TTC549 (cell line): Measurements from ENCODE around the gene SH3BP1.
"Not testable (repeated sequence)": the region's sequence is repeated elsewhere in the genome, so short reads cannot be mapped to it uniquely, and the experiment has no call there.

Experiments
- FAIRE-seq: peaks from 2 replicates; lab custom pipeline; 2012; peaks lifted over from hg19 to GRCh38; lab: Jason Lieb, UNC

Gene SH3BP1

DNA sequence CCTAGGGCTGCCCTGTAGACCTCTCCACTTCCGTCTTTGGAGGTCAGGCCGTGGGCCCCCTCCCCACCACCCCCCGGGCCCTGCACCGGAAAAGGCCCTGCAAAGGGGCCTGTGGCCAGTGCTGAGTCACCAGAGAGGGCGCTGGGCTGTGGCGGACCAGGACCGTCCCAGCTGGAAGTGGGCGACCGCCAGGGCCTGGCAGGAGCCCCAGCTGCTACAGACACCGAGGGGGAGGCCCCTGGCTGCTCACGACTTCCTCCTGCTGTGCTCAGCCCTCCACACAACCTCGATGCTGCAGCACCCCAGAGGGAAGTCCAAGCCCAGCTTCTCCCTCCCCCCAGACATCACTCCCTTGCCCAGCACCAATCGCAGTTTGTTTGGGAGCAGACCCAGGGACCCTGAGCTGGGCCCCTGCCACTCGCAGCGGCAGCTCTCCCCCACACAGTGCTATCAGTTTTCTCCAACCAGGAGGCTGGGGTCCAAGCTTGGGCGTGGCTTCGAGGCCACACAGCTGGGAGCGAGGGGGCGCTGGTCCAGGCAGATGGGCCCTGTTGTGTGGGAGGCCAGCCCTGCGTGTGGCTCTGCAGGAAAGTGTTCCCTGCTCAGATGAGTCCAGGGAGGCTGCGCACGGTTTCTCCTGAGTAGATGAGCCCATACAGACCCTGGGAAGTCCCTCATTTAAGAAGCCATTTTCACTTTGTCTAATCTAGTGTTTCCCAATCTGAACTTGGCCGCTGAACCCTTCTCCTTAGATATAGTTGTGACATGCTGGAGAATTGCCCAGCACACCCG lies 5.6 kb upstream of the SH3BP1 start:
- no peak for FAIRE-seq

DNA sequence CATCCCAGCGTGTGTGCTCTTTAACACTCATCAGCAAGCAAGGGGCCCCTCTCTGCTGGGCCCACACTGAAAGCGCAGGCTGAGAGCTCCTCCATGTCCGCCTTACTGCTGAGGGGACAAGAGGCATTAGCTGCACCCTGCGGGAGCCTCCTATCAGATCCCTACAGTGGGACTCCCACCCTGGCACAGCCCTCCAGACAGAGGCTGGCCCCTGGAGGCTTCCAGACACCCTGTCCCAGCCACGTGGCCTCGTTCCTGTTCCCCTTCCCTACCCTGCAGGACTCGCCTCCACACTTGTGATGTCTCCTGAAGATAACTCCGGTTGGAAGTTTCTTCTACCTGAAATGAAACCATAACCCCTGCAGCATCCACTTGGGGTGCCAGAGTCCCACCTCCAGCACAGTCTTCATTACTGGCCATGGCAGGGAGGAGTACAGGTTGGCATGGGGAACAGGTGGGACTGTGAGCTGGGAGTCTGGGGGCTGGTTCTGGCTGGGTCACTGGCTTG lies 5.0 kb upstream of the SH3BP1 start:
- no peak for FAIRE-seq

DNA sequence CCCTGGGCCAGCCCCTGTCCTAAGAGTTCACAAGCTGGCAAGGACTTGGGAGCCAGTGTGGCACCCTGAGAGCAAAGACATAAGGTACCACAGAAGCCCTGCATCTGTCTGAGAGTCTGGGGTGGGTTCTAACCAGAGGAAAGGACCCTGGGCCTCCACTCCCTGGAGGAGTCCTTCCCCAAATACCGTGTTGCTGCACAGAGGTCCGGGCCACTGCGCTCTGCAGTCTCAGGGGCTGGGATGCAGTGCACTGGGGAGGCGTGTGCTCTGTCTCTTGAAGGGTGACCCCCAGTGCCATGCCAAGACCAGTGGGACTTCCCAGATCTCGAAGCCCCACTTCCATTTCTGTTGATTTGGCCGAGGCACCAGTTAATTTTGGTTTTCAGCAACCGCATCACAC lies 4.3 kb upstream of the SH3BP1 start:
- no peak for FAIRE-seq

DNA sequence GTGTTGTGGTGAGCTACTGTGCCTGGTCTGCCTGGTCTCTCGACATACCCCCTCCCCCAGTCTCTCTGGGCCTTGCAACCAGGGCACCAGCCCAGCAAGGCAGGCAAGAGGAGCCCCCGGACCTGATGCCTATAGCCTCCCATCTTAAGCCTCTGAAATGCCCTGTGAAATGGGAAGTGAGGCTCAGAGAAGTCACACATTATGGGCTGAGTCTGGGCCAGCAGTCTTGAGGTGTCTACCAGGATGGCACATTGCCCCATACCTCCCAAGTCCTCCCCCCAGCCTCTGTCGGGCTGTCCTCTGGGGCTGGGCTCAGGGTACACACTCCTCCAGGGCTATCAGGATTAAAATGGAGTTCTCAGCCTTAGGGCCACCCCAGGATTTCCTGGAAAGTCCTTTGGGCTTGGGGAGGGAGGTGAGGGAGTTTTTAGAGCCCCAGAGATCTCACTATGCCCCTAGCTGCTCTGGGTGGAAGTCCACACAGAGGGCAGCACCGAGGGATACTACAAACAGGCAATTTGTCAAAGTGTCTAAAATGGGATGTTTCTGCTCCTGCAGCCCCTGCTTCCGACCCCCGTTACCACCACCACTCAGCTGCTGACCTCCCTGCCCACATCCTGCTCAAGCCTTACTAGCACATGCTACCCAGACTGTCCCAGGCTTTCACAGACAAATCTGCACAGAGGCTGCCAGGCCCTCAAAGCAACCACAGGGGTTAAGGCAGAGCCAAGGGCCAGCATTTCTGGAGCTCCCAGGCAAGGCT lies 3.1 kb upstream of the SH3BP1 start:
- no peak for FAIRE-seq

DNA sequence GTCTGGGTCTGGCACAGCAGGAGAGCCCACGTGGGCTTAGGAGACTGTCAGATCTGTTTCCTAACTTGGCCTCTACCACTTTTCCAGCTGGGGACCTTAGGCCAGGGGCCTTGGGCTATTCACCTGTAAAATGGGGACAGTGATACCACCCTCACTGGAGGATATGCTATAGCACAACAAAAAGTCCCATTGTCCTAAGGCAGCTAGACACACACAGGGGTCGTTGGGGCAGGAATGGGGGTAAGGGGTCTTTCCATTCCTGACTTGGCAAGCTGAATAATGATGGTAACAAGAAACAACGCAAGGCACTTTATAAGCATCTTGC lies 2.6 kb upstream of the SH3BP1 start:
- no peak for FAIRE-seq

DNA sequence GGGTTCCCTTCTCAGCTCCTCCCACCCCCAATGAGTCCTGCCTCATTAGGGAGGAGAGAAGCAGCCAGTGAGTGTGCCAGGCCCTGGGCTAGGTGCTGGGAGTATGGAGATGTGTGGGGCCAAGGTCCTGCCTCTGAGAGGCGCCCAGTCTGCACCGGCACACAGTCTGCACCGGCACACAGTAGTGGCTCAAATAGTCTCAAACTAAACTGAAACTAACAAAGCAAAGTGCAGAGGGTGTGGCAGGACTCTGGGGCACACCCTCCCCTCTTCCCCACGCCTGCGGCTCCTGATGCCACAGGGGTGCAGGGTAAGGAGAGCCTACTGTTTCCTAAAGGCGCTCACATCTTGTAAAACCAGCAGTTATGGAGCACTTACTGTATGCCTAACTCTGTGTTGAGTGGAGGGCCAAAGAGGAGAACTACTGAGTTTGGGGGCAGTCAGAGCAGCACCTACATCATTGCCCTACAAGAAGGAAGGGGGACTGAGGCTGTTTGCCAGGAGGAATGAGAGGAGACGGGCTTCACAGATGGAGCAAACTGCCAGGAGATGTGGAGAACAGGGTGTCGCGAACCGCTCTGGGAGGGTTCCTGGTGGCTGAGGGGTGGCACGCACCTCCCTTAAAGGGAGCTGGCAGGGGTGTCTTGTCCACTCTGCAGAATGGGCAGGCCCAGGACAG lies 939 bp upstream of the SH3BP1 start:
- no peak for FAIRE-seq

DNA sequence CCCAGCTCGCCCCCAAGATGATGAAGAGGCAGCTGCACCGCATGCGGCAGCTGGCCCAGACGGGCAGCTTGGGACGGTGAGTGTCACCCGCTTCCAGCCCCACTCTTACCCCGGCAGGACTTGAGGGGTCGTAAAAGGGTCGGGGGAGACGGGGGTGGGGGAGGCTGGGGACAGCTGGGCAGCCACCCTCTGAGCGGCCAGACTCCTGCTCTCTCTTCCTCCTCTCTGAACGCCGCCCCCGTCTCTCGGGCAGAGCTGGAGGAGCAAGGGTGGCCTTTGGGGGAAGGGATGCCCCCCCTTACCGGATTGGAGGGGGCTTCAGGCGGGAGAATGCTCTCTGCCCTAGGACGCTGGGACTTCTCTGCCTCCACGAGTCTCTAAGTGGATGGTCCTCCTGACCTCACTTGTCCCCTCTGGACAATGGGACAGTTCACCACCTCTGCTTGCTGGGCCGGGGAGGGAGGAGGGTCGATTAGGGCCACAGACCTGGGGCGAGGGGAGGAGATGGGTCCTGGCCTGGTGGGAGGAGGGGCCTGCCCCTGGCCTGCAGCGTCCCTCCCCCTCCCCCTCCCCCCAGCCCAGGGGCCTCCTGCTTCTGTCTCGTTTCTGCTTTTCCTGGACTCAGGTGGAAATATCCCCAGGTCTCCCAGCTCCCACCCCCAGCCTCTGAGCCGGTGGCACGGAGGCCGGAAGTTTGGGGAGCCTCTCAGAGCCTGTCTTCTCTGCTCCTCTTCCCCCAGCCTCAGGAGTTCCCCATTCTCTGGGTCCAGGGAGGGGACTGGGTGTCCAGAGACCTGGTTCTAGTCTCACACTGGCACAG lies 512 bp downstream of the SH3BP1 start:
- FAIRE-seq, result no peak

DNA sequence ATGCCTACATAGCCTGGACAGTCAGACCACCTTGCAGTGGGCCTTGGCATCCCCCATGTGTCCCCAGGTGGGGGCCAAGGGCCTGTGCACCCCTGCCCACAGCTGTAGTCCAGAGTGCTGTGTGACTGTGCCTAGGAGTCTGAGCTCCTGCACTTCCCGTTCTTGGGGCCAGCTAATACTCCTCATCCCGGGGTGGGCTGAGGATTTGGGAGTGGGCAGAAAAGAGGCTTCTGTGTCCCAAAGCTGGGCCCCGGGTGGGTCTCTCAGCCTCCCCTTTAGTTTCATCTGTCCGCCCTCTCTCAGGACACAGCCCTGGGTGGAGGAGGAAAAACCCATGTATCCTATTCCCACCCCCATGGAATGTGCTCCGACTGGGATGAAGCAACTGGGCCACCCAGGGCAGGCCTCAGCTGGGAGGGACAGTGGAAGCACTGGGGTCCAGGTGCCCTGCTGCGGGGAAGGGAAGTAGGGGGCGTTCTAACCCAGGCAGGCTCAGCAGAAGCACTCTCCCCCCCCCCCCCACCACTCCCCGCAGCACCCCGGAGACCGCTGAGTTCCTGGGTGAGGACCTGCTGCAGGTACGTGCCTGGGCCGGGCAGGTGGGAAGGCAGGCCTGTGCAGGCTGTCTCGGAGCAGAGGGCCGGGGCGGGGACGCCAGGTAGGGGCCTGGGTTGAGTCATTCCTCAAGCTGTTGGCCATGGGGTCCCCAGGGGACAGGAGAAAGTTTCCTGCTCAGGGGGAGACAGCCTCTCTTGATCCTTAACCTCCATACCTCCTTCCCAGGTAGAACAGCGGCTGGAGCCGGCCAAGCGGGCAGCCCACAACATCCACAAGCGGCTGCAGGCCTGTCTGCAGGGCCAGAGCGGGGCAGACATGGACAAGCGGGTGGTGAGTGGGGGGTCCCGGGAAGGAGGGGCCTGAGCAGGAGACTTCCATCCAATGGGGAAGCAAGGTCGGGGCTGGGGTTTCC lies 1.4 kb downstream of the SH3BP1 start:
- no peak for FAIRE-seq

DNA sequence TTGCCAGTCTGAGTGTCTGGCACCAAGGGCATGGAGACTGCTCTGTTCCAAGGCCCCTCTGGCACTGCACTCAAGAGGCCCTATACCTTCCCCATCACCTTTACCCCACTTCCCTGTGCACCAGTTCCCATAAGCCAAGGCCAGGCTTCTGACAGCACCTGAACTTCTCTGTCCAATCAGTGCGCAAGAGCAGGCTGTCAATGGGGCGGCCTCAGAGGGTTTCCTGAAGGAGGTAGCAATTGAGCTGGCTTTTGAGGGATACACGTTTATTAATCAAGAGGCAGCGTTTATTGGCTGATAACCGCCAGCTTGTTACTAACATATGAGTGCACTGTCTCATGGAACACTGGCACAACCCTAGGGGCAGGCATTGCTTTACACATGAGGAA lies 2.1 kb downstream of the SH3BP1 start:
- FAIRE-seq, result no peak

DNA sequence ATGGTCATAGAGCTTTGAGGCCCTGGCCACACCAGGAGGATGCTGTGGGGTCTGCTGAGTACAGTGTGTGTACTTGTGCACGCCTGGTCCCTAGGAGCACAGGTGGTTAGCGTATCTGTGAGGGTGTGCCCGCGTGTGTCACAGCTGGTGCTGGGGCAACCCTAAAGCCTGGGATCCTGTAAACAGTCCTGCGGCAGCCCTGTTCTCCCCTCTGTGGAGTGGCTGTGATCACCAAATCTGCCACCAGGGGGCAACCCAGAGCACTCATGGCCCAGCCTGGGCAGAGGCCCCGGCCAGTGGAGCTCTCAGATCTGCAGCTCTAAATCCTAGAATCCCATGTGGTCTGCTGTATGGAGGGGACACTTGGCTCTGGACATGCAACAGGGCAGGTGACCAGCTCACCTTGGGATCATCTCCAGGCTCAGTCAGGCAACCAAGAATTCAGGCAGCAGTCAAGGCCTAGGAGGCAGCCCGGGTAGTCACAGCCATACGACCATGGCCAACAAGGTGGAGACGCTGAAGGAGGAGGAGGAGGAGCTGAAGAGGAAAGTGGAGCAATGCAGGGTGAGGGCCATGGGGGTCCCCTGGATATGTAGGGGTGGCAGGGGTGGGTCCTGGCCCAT lies 3.9 kb downstream of the SH3BP1 start:
- peak; percentile 19 for FAIRE-seq

DNA sequence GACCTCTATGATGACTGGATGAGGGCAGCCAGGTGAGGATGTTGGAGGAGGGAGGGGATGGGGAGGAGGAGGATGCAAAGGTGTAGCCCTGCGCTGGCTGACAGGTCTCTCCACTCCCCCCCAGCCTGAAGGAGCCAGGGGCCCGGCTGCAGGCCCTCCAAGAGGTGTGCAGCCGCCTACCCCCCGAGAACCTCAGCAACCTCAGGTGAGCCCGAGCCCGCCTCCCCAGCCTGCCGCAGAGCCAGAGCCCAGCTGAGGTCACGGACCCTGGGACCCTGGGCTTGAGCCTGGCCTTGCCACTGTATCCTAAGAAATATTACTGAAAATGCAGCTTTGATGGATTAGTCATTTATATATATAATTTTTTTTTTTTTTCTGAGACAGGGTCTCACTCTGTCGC lies 7.8 kb downstream of the SH3BP1 start:
- FAIRE-seq, result no peak

DNA sequence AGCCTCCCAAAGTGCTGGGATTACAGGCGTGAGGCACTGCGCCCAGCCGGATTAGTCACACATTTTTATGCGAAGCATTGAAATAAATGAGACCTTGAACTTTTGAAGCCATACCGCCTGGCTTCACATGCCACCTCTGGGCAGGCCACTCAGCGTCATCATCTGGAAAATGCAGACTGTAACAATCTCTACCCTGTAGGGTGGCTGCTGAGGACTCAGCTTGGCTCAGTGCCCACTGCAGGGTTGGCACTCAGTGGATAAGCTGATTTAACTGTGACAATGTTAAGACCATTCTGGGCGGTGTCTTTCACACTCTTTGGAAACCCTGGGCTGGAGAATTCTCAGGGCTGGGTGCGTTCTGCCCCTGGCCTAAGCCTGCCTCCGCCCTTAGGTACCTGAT lies 8.5 kb downstream of the SH3BP1 start:
- FAIRE-seq, result no peak

DNA sequence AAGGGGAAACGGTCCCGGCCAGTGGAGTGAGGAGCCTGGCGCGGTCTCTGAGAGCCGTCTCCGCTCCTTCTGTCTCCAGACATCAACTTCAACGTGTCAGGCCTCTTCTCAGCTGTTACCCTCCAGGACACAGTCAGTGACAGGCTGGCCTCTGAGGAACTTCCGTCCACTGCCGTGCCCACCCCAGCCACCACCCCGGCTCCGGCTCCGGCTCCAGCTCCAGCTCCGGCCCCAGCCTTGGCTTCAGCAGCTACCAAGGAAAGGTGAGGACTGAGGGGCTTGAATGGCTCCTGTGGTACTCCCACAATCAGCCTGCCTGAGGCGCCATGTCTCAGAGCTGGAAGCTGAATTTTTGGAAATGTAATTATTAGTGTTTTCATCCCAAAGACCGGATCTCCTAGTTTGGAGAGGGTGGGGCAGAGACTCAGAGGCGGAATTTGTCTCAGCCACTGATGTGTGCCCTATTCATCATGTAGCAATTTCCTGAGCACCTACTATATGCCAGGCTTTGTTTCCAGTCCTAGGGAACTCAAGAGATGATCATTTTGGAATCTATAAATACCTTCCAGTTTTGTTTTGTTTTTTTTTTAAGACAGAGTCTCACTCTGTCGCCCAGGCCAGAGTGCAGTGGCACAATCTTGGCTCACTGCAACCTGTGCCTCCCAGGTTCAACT lies 11.1 kb downstream of the SH3BP1 start:
- no peak for FAIRE-seq

DNA sequence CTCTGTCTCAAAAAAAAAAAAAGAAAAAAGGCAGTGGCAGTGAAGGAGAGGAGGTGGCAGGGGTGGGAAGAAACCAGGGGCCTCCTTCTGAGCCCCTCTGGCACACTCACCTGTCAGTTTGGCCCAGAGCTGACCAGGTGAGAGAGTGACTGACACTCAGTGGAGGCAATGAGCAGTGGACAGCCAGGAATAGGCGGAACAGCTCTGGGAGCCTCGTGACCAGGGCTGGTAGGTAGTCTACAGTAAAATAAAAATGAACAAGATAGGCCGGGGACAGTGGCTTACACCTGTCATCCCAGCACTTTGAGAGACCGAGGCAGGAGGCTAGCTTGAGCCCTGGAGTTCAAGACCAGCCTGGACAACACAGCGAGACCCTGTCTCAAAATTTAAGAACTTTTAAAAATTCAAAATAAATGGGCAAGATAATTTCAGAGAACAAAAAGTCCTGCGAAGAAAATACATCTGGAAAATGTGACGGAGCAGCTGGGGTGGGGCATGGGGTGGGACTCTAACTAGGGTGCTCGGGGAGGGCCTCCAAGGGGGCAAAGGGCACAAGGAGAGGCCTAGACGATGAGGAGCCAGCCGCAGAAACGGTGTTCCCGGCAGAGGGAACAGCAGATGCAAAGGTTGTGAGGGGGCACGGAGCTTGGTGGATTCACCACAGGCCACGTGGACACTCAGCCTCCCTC lies 15.2 kb downstream of the SH3BP1 start:
- FAIRE-seq, result no peak

DNA sequence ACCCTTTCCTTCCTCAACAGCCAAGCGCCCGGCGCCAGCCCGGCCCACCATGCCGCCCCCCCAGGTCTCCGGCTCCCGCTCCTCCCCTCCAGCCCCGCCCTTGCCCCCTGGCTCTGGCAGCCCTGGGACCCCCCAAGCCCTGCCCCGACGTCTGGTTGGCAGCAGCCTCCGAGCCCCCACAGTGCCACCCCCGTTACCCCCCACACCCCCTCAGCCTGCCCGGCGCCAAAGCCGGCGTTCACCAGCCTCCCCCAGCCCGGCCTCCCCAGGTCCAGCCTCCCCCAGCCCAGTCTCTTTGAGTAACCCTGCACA lies 15.7 kb downstream of the SH3BP1 start:
- no peak for FAIRE-seq

DNA sequence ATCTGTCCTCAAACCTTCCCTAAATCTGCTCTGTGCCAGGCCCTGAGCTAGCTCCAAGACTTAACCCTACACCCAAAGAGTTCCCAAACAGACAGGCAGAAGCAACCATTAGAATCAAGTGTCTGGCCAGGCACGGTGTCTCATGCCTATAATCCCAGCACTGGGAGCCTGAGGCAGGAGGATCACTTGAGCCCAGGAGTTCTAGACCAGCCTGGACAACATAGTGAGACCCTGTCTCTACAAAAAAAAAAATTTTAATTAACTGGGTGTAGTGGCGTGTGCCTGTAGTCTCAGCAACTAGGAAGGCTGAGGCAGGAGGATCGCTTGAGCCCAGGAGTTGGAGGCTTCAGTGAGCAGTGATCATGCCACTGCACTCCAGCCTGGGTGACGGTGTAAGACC lies 17.1 kb downstream of the SH3BP1 start:
- FAIRE-seq, result not testable (repeated sequence)

DNA sequence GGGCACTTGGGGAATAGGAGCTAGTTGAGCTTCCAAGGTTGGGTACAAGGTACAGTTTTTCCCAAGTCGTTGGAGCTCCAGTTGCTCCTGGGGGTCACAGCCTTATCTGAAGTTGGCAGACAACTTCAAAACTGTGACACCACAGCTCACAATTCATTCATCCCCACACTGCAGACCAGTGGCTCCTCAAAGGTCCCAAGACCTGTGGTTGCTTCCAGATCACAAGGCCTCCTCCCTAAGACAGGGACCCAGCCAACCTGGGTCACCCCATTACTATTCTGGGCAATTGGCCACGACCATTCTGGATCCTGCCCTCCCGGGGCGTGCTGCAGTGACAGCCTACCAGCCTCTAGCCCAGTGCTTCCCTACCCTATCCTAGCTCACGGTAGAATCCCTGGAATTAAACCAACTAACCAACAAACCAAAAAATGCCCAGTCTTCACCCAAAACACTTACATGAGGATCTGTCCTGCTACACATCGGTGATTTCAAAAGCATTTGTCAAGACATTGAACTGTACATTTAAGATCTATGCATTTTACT lies 18.2 kb downstream of the SH3BP1 start:
- FAIRE-seq, result no peak

DNA sequence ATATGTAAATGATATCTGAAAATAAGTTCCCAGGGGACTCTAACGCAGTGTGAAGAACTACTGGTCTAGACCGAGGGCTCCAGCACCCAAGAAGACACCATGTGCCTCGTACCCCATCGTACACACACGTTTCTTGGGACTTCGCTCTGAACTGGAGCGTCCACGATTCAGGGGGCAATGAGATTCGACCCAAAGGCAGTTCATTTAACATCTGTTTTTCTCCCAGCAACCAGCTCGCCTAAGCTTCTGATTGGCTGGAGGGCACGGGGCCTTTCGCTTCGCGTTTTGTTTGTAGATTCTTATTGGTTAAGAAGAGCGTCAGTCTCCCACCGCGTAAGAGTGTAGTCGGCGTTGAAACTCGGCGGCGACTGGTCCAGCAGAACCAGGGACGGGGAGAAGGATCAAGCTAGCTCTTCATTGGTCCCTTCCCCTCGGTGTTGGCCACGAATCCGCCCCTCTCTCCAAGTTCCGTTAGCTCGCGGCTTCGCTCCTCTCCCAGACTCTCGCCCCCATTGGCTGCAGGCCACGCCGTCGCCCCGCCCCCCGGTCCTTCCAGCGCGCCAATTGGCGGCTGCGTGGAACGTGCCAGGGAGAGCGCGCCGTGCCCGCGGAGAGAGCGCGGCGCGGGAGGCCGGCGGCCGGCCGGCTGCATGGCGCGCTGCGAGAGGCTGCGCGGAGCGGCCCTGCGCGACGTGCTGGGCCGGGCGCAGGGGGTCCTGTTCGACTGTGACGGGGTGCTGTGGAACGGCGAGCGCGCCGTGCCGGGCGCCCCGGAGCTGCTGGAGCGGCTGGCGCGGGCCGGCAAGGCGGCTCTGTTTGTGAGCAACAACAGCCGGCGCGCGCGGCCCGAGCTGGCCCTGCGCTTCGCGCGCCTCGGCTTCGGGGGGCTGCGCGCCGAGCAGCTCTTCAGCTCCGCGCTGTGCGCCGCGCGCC lies 18.9 kb downstream of the SH3BP1 start, which contains the start of gene PDXP:
TSS of gene PDXP (plus strand) at position 591 of the 933 bp plus-strand sequence. CDS start at position 651, 60 bp downstream.
- FAIRE-seq, result peak; percentile 95
